ENCODE results near the gene CLPTM1. TPM values are rescaled to one million over a fixed set of nuclear protein-coding genes. Genes with fewer than 3 reads are reported as not detected.

Gene CLPTM1
- total and polyA plus RNA-seq, 4 donors: 35.9 to 130 (median 85.3) TPM

DNA sequence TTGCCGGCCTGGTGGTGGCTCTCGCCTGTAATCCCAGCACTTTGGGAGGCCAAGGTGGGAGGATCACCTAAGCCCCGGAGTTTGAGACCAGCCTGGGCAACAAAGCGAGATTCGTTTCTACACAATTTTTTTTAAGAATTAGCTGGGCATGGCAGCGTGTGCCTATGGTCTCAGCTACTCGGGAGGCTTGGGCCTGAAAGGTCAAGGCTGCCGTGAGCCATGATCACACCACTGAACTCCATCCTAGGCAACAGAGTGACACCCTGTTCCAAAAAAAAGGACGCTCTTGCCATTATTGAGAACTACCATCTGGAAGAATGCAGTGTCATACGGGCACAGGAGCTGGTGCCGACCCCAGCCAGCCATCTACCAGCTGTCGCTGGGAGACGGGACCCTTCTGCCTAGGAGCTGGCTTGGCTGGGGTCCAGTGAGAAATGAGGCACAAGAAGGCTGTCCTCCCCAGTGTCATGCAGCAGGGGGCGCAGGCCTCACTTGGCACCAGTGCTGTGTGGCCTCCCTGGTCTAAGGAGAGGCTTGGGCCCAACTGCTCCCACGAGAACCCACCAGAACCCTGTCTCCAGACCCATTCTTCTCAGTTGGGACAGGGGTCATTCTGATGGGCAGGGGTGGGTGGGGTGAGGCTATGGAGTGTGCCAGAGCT, 33.8 kb downstream of the CLPTM1 start:
- H3K4me1 ChIP-seq (ENCODE audit: control insufficient read depth in 5 of 5, insufficient read depth in 5 of 5, low read length in 5 of 5): no peaks in the 10 kb centered on the region
- 84 to 90% methylated on average over 15 of the region's 15 CpGs for WGBS, 2 donors
- peaks cover 10 to 87% (median 16%) of the 10 kb centered on the region in 4 donors for H3K36me3 ChIP-seq (ENCODE audit: control insufficient read depth in 4 of 4, insufficient read depth in 4 of 4, low read length in 4 of 4)
- no peak for ATAC-seq (ENCODE audit: insufficient read depth, low FRiP score)
- TF ChIP-seq, protein P1, sequence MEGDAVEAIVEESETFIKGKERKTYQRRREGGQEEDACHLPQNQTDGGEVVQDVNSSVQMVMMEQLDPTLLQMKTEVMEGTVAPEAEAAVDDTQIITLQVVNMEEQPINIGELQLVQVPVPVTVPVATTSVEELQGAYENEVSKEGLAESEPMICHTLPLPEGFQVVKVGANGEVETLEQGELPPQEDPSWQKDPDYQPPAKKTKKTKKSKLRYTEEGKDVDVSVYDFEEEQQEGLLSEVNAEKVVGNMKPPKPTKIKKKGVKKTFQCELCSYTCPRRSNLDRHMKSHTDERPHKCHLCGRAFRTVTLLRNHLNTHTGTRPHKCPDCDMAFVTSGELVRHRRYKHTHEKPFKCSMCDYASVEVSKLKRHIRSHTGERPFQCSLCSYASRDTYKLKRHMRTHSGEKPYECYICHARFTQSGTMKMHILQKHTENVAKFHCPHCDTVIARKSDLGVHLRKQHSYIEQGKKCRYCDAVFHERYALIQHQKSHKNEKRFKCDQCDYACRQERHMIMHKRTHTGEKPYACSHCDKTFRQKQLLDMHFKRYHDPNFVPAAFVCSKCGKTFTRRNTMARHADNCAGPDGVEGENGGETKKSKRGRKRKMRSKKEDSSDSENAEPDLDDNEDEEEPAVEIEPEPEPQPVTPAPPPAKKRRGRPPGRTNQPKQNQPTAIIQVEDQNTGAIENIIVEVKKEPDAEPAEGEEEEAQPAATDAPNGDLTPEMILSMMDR (IDR thresholded peaks at IDR 0.05; ENCODE audit: control extremely low read depth, extremely low read depth): peak; percentile 20
- H3K9ac ChIP-seq (ENCODE audit: insufficient read depth in 1 of 2, low read length in 2 of 2): no peak overlapping the region
- no peak overlapping the region for H3K27ac ChIP-seq (ENCODE audit: low read depth in 1 of 2, low read length in 1 of 2)
- peak; percentile 52 to 73 (median 52) for DNase-seq
- no peak overlapping the region for H3K4me3 ChIP-seq
- H3K9me3 ChIP-seq (ENCODE audit: control insufficient read depth in 4 of 4, insufficient read depth in 3 of 4, low read length in 3 of 4): no peaks in the 10 kb centered on the region
- no peaks in the 10 kb centered on the region for H3K27me3 ChIP-seq (ENCODE audit: control insufficient read depth in 3 of 3, insufficient read depth in 3 of 3, low read length in 2 of 3)

DNA sequence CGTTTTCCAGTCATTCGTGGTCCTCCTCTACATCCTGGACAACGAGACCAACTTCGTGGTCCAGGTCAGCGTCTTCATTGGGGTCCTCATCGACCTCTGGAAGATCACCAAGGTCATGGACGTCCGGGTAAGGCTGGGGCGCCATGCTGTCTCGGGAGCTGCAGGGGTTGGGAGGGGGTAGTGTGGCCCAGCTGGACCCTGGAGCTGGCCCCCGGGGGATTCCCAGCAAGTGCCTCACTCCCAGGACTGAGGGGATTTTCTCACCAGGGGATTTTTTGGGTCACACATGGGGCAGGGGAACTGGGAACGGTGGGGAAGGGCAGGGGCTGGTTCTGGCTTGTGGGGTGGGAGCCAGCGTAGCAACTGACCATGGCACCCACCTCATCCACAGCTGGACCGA, 35.3 kb downstream of the CLPTM1 start:
- Histone ChIP-seq H3K4me1 (ENCODE audit: control insufficient read depth in 5 of 5, insufficient read depth in 5 of 5, low read length in 5 of 5) (no peaks in the 10 kb centered on the region), H3K27ac (ENCODE audit: low read depth in 1 of 2, low read length in 1 of 2) (no peak overlapping the region), H3K27me3 (ENCODE audit: control insufficient read depth in 3 of 3, insufficient read depth in 3 of 3, low read length in 2 of 3) (no peaks in the 10 kb centered on the region), H3K4me3 (no peak overlapping the region), H3K36me3 (ENCODE audit: control insufficient read depth in 4 of 4, insufficient read depth in 4 of 4, low read length in 4 of 4) (peaks cover 6 to 77% (median 15%) of the 10 kb centered on the region in 4 donors), H3K9me3 (ENCODE audit: control insufficient read depth in 4 of 4, insufficient read depth in 3 of 4, low read length in 3 of 4) (no peaks in the 10 kb centered on the region), H3K9ac (ENCODE audit: insufficient read depth in 1 of 2, low read length in 2 of 2) (no peak overlapping the region)
- WGBS, 2 donors: 92 to 94% methylated on average over 14 of the region's 14 CpGs
- no peak for DNase-seq
- no peak for ATAC-seq (ENCODE audit: insufficient read depth, low FRiP score)
- TF ChIP-seq, protein P1 (IDR thresholded peaks at IDR 0.05; ENCODE audit: control extremely low read depth, extremely low read depth): no peak

DNA sequence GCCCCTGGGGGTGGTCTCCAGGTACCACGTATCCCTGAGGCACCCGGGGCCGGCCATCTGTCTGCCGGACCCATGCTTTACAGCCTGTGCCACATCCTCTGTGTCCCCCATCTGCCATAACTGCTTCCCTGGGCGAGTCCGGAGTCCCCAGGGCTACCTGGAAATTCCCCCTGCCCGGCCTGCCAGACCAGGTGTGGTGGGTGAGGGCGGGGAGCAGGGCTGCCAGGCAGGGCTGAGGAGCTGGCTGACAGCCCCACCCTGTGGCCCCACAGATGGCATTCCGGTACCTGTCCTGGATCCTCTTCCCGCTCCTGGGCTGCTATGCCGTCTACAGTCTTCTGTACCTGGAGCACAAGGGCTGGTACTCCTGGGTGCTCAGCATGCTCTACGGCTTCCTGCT, 35.8 kb downstream of the CLPTM1 start:
- Histone ChIP-seq H3K27ac (ENCODE audit: low read depth in 1 of 2, low read length in 1 of 2) (no peak overlapping the region), H3K36me3 (ENCODE audit: control insufficient read depth in 4 of 4, insufficient read depth in 4 of 4, low read length in 4 of 4) (peaks cover 5 to 73% (median 15%) of the 10 kb centered on the region in 4 donors), H3K27me3 (ENCODE audit: control insufficient read depth in 3 of 3, insufficient read depth in 3 of 3, low read length in 2 of 3) (no peaks in the 10 kb centered on the region), H3K4me3 (no peak overlapping the region), H3K4me1 (ENCODE audit: control insufficient read depth in 5 of 5, insufficient read depth in 5 of 5, low read length in 5 of 5) (no peaks in the 10 kb centered on the region), H3K9me3 (ENCODE audit: control insufficient read depth in 4 of 4, insufficient read depth in 3 of 4, low read length in 3 of 4) (no peaks in the 10 kb centered on the region), H3K9ac (ENCODE audit: insufficient read depth in 1 of 2, low read length in 2 of 2) (no peak overlapping the region)
- TF ChIP-seq, protein P1 (IDR thresholded peaks at IDR 0.05; ENCODE audit: control extremely low read depth, extremely low read depth): no peak
- DNase-seq: no peak
- WGBS, 2 donors: 92 to 97% methylated on average over 12 of the region's 12 CpGs
- ATAC-seq (ENCODE audit: insufficient read depth, low FRiP score): no peak

Data from lung (tissue), 12 donors.